Skeletal muscle tissue (tissue), 4 donors: Measurements from ENCODE around the gene PSMC2. TPM values are rescaled to one million over a fixed set of nuclear protein-coding genes. Genes with fewer than 3 reads are reported as not detected.
A peak's percentile ranks its signal among the peaks of the same experiment; 100 is the strongest.

Experiments used
- H3K27ac ChIP-seq: one replicate; pipeline ENCODE4 v1.7.0; 2013; ENCODE audit warnings: mild to moderate bottlenecking, low read depth, low read length, inconsistent platforms
- H3K27me3 ChIP-seq, 3 donors: one replicate each; pipeline ENCODE4 v1.7.0; 2013; ENCODE audit warnings: low read length in 3 of 3; ENCODE audit not compliant: control insufficient read depth in 3 of 3, insufficient read depth in 3 of 3
- H3K36me3 ChIP-seq, 3 donors: one replicate each; pipeline ENCODE4 v1.7.0; 2013; ENCODE audit warnings: low read length in 3 of 3; ENCODE audit not compliant: control insufficient read depth in 3 of 3, insufficient read depth in 3 of 3
- H3K4me1 ChIP-seq, 3 donors: one replicate each; pipeline ENCODE4 v1.7.0; 2013; ENCODE audit warnings: low read length in 3 of 3, mild to moderate bottlenecking in 3 of 3; ENCODE audit not compliant: control insufficient read depth in 3 of 3, insufficient read depth in 3 of 3
- H3K4me3 ChIP-seq, 3 donors: one replicate each; pipeline ENCODE4 v1.7.0; 2013; ENCODE audit warnings: low read length in 3 of 3
- H3K9ac ChIP-seq, 3 donors: one replicate each; pipeline ENCODE4 v1.7.0; 2013; ENCODE audit warnings: low read length in 3 of 3, mild to moderate bottlenecking in 3 of 3, moderate library complexity in 2 of 3, low read depth in 1 of 3
- H3K9me3 ChIP-seq, 3 donors: one replicate each; pipeline ENCODE4 v1.7.0; 2013; ENCODE audit warnings: low read length in 3 of 3; ENCODE audit not compliant: control insufficient read depth in 3 of 3
- total RNA-seq: library from RNA; depleted of rRNA; stranded (reverse); fragments of >200 nt; gene quantifications from one replicate; pipeline ENCODE4 v1.2.3, GENCODE V29; 2014
- donor health status: Osteomylitis.

Gene PSMC2
- total RNA-seq, 1 donor from 2014 or later = 131 TPM

DNA sequence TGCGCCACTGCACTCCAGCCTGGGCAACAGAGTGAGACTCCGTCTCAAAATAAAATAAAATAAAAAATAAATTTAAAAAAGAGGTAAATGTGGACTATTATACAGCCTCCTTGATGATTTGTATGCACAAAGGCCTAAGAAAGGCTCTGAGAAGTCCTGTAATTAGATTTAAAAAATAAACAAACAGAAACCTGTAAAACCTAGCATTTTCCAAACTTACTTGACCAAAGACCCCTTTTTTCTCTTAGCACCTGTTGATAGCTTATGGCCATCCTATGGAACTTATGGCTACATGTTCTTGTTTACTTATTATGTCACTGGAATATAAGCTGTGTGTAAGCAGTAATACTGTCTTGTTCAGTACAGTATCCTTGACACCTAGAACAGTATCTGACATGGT lies 8.6 kb upstream of the PSMC2 start:
- Histone ChIP-seq H3K27me3 (no peaks in the 10 kb centered on the region), H3K4me3 (no peak overlapping the region), H3K9ac (no peak overlapping the region), H3K9me3 (no peaks in the 10 kb centered on the region), H3K36me3 (peaks cover 9 to 36% (median 32%) of the 10 kb centered on the region in 3 donors), H3K27ac (no peak overlapping the region), H3K4me1 (peaks cover 6 to 8% (median 7%) of the 10 kb centered on the region in 3 donors)

DNA sequence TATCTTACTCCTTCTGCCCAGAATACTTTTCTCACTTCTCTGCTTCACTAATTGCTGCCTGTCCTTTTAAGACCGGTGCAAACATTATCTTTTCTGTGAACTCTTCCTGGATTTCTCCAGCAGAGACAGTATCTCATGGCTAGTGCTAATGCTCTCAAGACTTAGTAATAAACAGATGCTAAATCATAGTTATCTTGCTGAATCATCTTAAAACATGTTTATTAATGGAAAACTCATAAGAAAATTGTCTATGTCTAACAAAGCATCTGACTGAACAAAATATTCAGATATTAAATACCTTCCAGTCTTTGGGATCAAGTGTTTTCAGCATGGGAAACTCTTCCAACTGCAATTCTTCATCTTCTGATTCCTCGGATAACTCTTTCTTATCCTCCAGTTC lies 6.0 kb upstream of the PSMC2 start:
- Histone ChIP-seq H3K27me3 (no peaks in the 10 kb centered on the region), H3K36me3 (peaks cover 9 to 35% (median 27%) of the 10 kb centered on the region in 3 donors), H3K4me3 (no peak overlapping the region), H3K4me1 (peaks cover 8 to 15% (median 10%) of the 10 kb centered on the region in 3 donors), H3K9ac (no peak overlapping the region), H3K27ac (no peak overlapping the region), H3K9me3 (no peaks in the 10 kb centered on the region)

DNA sequence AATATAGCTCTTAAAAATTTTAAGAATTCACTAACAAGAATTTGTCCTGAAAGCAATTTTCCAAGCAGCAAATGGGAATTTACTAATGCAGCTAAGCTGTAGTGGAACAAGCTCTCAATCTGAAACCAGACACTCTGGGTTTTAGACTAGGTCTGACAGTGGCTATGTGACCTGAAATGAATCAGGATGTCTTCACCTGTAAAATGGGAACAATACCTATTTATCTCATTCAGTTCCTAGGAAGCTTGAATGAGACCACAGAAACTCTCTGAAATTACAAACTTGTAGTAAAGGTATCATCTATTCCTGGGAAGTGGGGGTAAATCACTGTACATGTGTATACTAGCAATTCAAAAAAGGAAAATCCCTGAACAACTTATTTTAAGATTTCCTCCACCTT lies 4.1 kb upstream of the PSMC2 start:
- peaks cover 15 to 21% (median 18%) of the 10 kb centered on the region in 3 donors for H3K4me1 ChIP-seq
- H3K4me3 ChIP-seq = peak overlapping the region; percentile 86 to 98 (median 95)
- H3K9ac ChIP-seq = peak overlapping the region; percentile 86 to 94 (median 92)
- H3K27ac ChIP-seq = peak overlapping the region; percentile 75
- no peaks in the 10 kb centered on the region for H3K9me3 ChIP-seq
- H3K36me3 ChIP-seq = peaks cover 4 to 22% (median 13%) of the 10 kb centered on the region in 3 donors
- H3K27me3 ChIP-seq = no peaks in the 10 kb centered on the region

DNA sequence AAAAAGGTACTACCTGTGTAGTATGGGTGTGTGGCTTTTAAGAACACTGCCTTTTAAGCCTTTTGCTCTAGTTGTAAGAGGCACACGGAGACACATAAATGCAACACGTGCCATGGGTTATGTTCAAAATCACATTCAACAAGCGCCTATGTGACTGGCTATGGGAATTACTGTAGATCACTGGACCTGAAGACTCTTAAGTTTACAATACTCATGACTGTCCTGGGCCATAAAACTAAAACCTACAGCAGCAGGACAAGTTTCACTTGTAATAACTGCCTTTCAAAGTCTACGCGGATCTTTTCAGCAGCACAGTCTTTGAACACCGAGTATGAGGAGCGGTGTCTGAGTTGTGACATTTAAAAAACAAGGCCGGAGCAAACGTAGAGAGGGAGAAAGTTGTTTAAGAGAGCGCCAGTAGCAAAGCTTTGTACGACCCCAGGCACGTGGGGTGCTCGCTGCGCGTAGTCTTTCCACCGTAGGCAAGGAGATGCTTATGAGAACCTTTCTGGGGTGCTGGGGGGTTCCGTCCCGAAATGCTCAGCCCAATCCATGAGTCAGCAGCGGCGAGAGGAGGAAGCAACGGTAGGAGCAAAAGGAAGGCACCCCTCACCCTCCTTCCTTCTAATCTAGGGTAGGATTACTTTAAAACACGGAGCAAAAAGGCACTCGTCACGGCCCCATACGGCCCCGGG lies 3.5 kb upstream of the PSMC2 start:
- peaks cover 4 to 21% (median 12%) of the 10 kb centered on the region in 3 donors for H3K36me3 ChIP-seq
- H3K9ac ChIP-seq = peak overlapping the region; percentile 86 to 94 (median 92)
- H3K27me3 ChIP-seq = no peaks in the 10 kb centered on the region
- H3K9me3 ChIP-seq = no peaks in the 10 kb centered on the region
- H3K4me3 ChIP-seq = peak overlapping the region; percentile 86 to 98 (median 95)
- peaks cover 20 to 21% (median 21%) of the 10 kb centered on the region in 3 donors for H3K4me1 ChIP-seq
- H3K27ac ChIP-seq = peak overlapping the region; percentile 75

DNA sequence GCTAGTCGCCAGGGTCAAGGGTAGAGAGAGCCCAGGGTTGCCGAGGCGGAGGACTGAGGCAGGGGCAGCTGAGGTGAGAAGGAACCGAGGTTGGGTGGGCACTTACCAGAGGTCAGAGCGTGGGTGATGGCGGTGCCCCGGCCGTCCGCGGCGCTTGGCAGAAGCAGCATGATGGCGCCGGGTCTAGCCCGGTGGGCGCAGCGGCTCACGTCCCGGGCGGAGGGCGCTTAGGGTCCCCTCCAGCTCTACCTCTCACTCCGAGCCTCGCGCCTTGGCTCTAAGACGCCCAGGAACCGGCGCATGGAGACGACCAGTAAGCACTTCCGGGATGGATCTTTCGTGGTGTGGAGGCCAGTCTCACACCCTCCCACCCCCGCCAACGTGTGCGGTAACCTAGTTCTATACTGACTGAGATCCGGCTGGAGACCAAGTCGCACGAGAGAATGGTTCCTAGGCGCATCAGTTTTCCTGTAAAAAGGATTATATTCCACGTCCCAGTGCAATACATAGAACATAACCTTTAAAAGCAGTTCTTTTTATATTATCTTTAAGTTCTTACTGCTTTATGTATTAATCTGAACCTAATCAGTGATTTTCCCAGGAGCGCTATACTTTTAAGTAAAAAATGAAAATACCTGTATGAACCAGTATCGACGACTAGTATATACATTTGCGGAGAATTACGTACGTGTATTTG lies 2.8 kb upstream of the PSMC2 start, which contains the start of gene DNAJC2:
Gene DNAJC2 (minus strand): TSS at position 315 of the 697 bp plus-strand sequence. CDS start 145 bp downstream, at position 170.
- Histone ChIP-seq H3K9ac (peak within 1 kb of the TSS; percentile 86 to 94 (median 92)), H3K27ac (peak within 1 kb of the TSS; percentile 75), H3K4me3 (peak within 1 kb of the TSS; percentile 86 to 98 (median 95)), H3K36me3 (peaks cover 4 to 16% (median 9%) of the 10 kb centered on the region in 3 donors), H3K4me1 (peaks cover 26 to 27% (median 26%) of the 10 kb centered on the region in 3 donors), H3K27me3 (no peaks in the 10 kb centered on the region), H3K9me3 (no peaks in the 10 kb centered on the region)

DNA sequence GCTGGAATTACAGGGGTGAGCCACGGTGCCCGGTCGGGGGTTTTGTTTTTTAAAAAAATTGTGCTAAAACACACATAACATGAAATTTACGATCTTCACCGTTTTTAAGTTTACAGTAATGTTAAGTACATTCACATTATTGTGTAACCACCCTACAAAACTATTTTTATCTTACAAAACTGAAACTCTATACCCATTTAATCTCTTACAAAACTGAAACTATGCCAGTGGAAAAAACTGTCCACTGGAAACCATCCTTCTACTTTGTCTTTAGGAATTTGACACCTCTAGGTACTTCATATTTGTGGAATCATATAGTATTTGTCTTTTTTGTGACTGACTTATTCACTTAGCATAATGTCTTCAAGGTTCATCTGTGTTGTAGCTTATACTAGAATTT lies 1.0 kb upstream of the PSMC2 start:
- Histone ChIP-seq H3K4me3 (peak overlapping the region in 1 of 3 donors; percentile 91), H3K27me3 (no peaks in the 10 kb centered on the region), H3K9ac (no peak overlapping the region), H3K27ac (peak overlapping the region; percentile 95), H3K4me1 (peaks cover 36 to 42% (median 40%) of the 10 kb centered on the region in 3 donors), H3K9me3 (no peaks in the 10 kb centered on the region), H3K36me3 (peaks cover 0 to 9% (median 4%) of the 10 kb centered on the region in 3 donors)

DNA sequence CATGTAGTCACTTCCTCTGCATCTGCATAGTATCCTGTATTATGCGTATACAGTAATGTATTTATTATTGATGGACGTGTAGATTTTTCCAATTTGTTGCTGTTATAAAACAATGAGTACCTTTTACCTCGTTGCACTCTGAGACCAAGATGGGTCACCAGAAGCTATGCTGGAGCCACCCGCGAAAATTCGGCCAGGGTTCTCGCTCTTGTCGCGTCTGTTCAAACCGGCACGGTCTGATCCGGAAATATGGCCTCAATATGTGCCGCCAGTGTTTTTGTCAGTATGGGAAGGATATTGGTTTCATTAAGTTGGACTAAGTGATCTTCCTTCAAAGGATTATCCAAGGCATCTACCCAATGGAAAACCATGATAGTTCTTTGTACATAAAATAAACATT lies 1.0 kb downstream of the PSMC2 start:
- peaks cover 41 to 48% (median 47%) of the 10 kb centered on the region in 3 donors for H3K4me1 ChIP-seq
- H3K9me3 ChIP-seq = no peaks in the 10 kb centered on the region
- peak overlapping the region; percentile 94 to 99 (median 96) for H3K9ac ChIP-seq
- peak overlapping the region; percentile 91 to 97 (median 96) for H3K4me3 ChIP-seq
- peaks cover 0 to 10% (median 6%) of the 10 kb centered on the region in 3 donors for H3K36me3 ChIP-seq
- H3K27ac ChIP-seq = no peak overlapping the region
- no peaks in the 10 kb centered on the region for H3K27me3 ChIP-seq

DNA sequence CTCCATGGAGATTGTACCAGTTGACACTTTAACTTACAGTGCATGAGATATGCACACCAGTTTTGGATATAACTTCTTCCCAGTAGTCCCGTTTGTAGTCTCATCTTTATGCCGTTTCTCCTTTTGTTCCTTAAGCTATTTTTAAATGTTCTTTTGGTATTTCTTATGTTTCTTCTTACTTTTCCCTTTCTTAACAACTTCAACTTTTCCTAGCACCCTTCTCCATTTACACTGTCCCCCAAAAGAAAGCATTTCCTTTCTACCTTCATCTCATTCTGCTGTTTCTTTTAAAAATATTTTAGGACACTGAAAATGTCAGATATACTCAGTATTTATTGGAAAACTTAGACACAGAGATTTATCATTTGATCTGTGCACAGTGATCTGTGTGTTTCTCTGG lies 1.5 kb downstream of the PSMC2 start:
- H3K27ac ChIP-seq = no peak overlapping the region
- no peaks in the 10 kb centered on the region for H3K9me3 ChIP-seq
- H3K4me1 ChIP-seq = peaks cover 36 to 43% (median 42%) of the 10 kb centered on the region in 3 donors
- H3K27me3 ChIP-seq = no peaks in the 10 kb centered on the region
- peaks cover 0 to 10% (median 6%) of the 10 kb centered on the region in 3 donors for H3K36me3 ChIP-seq
- H3K9ac ChIP-seq = peak overlapping the region in 2 of 3 donors; percentile 8 to 99
- peak overlapping the region; percentile 91 to 97 (median 96) for H3K4me3 ChIP-seq

DNA sequence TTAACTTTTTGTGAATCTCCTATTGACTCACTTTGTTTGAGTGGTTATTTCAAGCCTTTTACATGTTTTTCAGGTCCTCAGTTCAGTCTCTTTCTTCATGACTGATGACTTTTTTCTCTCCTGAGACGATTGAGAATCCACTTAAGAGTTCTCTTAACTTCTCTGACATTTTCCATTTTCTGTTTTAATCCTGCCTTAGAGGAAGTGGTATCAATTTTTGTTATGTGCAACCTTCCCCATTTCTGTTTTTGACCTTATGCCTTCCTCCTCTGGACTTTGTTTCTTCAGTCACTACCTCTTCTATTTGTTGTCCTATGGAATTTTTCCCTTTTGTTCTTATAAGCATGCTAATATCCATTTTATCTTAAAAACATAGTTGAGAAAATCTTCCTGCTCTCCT lies 2.4 kb downstream of the PSMC2 start:
- no peaks in the 10 kb centered on the region for H3K27me3 ChIP-seq
- H3K4me3 ChIP-seq = no peak overlapping the region
- no peaks in the 10 kb centered on the region for H3K9me3 ChIP-seq
- peak overlapping the region in 2 of 3 donors; percentile 13 to 35 for H3K9ac ChIP-seq
- H3K36me3 ChIP-seq = peaks cover 0 to 12% (median 10%) of the 10 kb centered on the region in 3 donors
- peaks cover 36 to 42% (median 38%) of the 10 kb centered on the region in 3 donors for H3K4me1 ChIP-seq
- H3K27ac ChIP-seq = no peak overlapping the region

DNA sequence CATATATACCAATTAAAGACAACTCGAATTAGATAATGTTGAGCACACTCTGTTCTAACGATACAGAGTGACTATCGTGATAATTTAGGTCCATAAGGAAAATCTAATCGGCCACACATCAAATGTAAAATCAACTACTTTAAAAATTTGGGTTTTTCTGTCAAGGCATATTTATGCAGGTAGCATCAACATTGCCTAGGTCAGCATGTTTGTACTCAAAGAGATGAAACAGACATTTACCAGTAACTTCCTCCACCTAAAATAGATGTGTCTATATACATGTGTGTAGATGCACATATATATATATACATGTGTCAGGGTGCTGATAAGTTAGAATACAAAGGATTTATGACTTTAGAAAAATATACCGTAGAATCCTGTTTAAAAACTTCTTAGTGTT lies 22.0 kb downstream of the PSMC2 start:
- Histone ChIP-seq H3K36me3 (peaks cover 29 to 43% (median 39%) of the 10 kb centered on the region in 3 donors), H3K9me3 (no peaks in the 10 kb centered on the region), H3K27me3 (no peaks in the 10 kb centered on the region), H3K4me3 (no peak overlapping the region), H3K9ac (no peak overlapping the region), H3K4me1 (no peaks in the 10 kb centered on the region), H3K27ac (no peak overlapping the region)
